GM18526 (cell line): Measurements from ENCODE around the gene PLA2R1.

Source experiments
- POLR2A ChIP-seq: IDR thresholded peaks from 3 replicates; pipeline ENCODE4 v1.6.1; 2011; ENCODE audit not compliant: insufficient read length; ENCODE audit errors: extremely low read depth

Gene PLA2R1

GRCh38 chr2:159905926-159906714, 156.3 kb downstream of the PLA2R1 start:
- no peak for TF ChIP-seq POLR2A

GRCh38 chr2:159904959-159905305, 157.5 kb downstream of the PLA2R1 start:
- no peak for TF ChIP-seq POLR2A

- peak; percentile 85 for TF ChIP-seq POLR2A
Observed at GRCh38 chr2:159904127-159904958, 158.1 kb downstream of the PLA2R1 start, which contains the start of gene LY75. TSS of gene LY75 (minus strand) at chr2:159904756.

GRCh38 chr2:159903443-159904126, 158.8 kb downstream of the PLA2R1 start:
- TF ChIP-seq POLR2A: peak; percentile 70

GRCh38 chr2:159902722-159903121, 159.7 kb downstream of the PLA2R1 start:
- TF ChIP-seq POLR2A: no peak

- TF ChIP-seq POLR2A: no peak
Observed at GRCh38 chr2:159900343-159900742, 162.1 kb downstream of the PLA2R1 start.

GRCh38 chr2:159898441-159898840, 164.0 kb downstream of the PLA2R1 start:
- no peak for TF ChIP-seq POLR2A

- no peak for TF ChIP-seq POLR2A
Observed at GRCh38 chr2:159897720-159898119, 164.7 kb downstream of the PLA2R1 start.

GRCh38 chr2:159897081-159897480, 165.3 kb downstream of the PLA2R1 start:
- no peak for TF ChIP-seq POLR2A

GRCh38 chr2:159895258-159896065, 167.0 kb downstream of the PLA2R1 start:
- TF ChIP-seq POLR2A: no peak

- TF ChIP-seq POLR2A: peak; percentile 8
Observed at GRCh38 chr2:159894145-159894838, 168.1 kb downstream of the PLA2R1 start.

- no peak for TF ChIP-seq POLR2A
Observed at GRCh38 chr2:159892990-159893810, 169.2 kb downstream of the PLA2R1 start.

- no peak for TF ChIP-seq POLR2A
Observed at GRCh38 chr2:159891917-159892730, 170.3 kb downstream of the PLA2R1 start.

- TF ChIP-seq POLR2A: no peak
Observed at GRCh38 chr2:159891267-159891588, 171.2 kb downstream of the PLA2R1 start.
